ENCODE data around the gene USP2.
"Not testable (repeated sequence)": the region's sequence is repeated elsewhere in the genome, so short reads cannot be mapped to it uniquely, and the experiment has no call there.

Gene USP2

DNA sequence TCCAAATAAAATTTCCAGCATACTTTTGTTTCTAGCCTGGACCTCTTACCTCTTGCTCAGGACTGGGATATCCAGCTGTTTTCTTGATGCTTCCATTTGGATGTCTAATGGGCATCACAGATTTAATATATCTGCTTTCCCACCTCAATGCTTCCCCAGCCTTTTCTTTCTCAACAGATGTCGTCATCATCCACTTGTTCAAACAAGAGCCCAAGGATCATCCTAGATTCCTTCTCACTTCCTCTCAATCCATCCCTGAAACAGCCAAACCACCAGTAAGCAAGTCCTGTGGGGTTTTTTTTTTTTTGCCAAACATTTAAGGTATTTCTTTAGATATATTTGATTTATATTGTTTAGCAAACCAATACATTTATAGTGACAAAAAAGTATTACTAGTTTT lies 29.0 kb upstream of the USP2 start:
- no peak for DNase-seq

DNA sequence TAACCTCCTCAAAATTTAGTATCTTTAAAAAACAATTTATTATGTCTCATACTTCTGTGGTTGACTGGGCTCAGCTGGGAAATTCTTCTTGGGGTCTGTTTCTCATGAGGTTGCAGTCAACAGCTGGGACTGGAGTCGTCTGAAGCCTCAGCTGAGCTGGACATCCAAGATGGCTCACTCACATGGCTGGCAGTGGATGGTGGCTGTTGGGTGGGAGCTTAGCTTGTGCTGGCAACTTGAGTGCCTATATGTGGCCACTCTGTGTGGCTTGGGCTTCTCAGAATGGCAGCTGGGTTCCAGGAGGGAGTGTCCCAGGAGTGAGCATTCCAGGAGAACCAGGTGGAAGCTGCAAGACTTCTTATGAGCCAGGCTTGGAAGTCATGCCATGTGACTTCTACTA lies 28.2 kb upstream of the USP2 start:
- DNase-seq = no peak

GRCh38 chr11:119406005-119406404 lies 24.5 kb upstream of the USP2 start:
- DNase-seq = no peak

DNA sequence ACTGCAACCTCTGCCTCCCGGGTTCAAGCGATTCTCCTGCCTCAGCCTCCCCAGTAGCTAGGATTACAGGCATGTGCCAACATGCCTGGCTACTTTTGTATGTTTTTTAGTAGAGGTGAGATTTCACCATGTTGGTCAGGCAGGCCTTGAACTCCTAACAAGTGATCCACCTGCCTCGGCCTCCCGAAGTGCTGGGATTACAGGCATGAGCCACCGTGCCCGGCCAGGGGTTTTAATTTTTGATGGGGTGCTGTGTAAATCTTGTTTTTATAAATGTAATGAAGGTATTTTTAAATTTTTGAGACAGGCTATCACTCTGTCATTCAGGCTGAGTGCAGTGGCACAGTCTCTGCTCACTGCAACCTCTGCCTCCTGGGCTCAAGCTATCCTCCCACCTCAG lies 24.0 kb upstream of the USP2 start:
- DNase-seq = not testable (repeated sequence)

DNA sequence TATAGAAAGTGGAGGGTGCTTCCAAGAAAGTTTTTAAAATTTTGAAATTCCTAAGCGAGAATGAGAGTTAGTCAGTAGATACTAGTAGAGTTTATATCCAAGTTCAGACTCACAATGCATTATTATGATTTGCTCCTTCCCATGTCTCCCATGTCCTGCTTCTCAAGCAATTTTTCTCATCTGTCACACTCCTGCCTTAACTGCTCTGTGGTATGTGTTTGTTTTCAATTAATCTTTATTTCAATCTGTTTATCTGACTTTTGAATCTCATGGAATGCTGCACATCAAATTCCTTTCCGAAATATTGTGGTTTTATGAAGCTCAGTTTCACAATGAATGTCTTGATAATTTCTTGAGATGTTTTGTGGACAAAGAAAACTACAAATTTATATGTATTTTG lies 23.4 kb upstream of the USP2 start:
- no peak for DNase-seq

GRCh38 chr11:119403021-119403420 lies 21.5 kb upstream of the USP2 start:
- DNase-seq = no peak

GRCh38 chr11:119402470-119402869 lies 21.0 kb upstream of the USP2 start:
- DNase-seq = no peak

- DNase-seq = no peak
Measured at GRCh38 chr11:119400860-119401259, 19.4 kb upstream of the USP2 start.

GRCh38 chr11:119397740-119398139 lies 16.2 kb upstream of the USP2 start:
- no peak for DNase-seq

- no peak for DNase-seq
Measured at GRCh38 chr11:119396835-119397234, 15.3 kb upstream of the USP2 start.

DNA sequence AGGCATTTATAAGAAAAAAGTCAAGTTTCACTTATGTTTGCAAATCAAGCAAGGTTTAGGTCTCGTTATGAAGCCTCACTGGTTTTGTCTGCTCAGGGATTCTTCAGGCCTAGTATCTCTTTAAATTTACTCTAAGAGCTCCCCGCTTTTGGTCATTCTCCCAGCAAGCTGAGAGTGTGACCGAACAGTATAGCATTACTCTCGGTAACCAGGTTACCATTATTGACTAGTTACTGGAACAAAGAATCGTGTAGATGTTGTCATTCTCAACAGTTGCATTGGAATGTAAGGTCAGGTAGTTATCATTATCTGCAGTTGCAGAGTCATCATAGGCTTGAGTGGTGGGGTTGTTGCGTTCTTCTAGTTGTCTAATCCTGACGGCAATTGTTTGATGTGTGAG lies 9.8 kb upstream of the USP2 start:
- no peak for DNase-seq

DNA sequence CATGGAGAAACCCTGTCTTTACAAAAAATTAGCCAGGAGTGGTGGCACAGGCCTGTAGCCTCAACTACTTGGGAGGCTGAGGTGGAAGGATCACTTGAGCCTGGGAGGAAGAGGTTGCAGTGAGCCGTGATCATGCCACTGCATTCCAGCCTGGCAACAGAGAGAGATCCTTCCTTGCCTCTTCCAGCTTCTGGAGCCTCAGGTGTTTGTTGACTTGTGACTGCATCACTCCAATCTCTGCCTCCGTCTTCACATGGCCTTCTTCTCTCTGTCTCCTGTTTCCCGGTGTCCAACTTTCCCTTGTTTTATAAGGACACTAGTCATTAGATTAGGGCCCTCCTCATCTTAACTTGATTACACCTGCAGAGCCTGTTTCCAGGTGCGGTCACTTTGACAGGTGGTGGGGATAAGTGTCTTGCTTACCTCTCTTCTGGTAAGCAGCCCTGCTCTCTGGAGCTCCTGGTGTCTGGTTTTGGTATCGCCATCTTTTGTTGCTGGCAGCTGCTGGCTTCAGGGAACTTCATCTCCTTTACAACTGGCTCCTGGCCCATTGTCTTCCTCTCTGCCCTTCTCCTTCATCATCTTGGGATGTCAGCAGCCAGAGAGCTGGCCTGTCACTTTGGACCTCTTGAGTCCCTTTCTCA lies 8.2 kb upstream of the USP2 start:
- no peak for DNase-seq

DNA sequence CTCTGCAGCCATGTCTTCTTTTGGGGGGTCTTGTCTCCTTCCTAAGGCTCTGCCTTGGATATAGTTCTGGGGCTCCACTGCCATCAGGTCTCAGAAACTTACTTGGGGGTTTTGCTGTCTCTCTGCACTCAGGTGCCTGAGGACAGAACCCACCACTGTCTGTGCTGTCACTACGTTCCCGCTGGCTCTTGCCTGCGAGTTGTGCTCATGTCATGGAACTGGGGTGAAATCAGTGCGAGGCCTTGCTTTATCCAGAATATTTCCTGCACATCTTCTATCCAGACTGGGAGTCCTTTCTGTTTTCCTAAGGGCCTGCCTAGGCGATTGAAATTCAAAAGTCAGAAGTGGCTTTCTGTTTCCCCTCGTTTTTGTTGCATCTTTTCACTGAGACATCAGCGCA lies 6.6 kb upstream of the USP2 start:
- no peak for DNase-seq

GRCh38 chr11:119384332-119384731 lies 2.8 kb upstream of the USP2 start:
- no peak for DNase-seq

GRCh38 chr11:119382513-119382912 lies 1.0 kb upstream of the USP2 start:
- DNase-seq = not testable (repeated sequence)

- DNase-seq = no peak
Measured at GRCh38 chr11:119382101-119382500, 611 bp upstream of the USP2 start.

DNA sequence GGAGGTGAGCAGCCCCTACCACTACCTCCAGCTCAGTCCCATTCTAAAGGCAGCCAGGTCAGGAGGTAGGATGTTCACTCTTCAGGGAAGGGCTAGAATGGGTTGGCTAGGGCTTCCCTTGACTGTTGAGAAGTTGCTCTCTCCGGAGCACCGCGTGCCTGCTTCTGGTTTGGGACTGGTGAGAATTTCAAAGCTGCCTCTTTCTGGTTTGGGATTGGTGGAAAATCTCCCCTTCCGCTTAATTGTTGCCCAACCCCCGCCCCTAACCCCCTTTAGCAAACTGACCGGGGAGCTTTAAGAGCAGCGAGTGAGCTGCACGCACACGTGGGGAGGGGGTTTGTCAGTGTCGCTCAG lies 686 bp downstream of the USP2 start:
- DNase-seq = no peak

- DNase-seq = no peak
Measured at GRCh38 chr11:119380160-119380826, 1.2 kb downstream of the USP2 start.

DNA sequence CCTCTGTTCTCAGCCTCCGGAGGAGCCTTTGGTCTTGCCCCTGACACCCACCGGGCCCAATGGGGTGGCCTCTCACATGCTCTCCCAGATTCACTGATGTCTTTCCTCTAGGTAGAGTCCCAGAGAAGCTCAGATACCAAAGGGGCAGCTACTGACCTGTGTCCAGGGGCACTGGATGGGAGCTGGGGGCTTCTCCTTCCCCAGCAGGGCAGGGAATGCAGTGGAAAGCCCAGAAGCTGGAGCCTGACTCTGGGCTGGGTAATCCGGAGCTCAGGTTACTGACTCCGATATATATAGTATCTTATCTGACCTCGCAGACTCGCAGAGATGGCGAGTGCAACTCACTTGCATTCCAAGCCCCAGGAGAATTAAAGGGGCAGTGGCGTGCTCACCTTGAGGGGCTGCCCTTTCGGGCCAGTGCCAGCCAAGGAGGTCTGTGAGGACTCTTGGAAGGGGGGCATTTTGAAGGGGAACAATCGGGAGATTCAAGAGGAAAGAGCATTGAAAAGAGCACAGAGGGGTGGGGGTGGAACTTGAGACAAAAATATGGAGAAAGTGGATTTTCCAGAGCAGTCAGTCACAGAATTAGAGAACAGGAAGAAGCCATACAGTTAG lies 2.5 kb downstream of the USP2 start:
- DNase-seq = no peak

DNA sequence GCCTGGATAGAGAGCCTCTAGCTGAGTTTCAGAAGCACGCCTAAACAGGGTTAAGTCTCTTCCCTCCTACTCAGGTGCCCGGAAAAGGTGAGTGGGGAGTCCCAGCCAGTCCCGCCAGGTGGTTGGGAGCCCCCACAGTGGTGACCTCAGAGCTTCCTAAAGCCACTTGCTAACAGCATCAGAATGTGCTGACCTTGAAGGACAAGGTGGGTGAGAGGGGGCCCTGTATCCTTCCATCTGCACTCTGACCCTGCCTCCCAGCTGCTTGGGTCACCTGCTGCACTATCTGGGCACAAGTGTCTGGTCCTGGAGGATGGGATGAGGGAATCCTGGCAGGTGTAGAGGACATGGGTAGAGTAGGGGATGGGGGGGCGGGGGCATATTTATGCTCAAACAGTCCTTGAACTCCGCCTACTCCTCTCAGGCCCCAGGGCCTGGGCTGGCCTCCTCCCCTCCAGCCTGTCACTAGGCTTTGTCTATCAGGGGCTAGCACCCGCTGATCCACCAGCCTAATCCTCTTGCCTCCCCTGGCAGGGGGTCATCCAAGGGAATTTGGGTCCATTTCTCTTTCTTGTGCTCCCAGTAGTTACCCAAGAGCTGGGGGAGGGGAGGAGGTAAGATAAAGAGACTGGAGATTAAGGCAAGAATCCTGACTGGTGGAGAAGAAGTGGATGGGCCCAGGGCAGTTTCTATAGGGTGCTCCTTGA lies 3.4 kb downstream of the USP2 start:
- DNase-seq = no peak

DNA sequence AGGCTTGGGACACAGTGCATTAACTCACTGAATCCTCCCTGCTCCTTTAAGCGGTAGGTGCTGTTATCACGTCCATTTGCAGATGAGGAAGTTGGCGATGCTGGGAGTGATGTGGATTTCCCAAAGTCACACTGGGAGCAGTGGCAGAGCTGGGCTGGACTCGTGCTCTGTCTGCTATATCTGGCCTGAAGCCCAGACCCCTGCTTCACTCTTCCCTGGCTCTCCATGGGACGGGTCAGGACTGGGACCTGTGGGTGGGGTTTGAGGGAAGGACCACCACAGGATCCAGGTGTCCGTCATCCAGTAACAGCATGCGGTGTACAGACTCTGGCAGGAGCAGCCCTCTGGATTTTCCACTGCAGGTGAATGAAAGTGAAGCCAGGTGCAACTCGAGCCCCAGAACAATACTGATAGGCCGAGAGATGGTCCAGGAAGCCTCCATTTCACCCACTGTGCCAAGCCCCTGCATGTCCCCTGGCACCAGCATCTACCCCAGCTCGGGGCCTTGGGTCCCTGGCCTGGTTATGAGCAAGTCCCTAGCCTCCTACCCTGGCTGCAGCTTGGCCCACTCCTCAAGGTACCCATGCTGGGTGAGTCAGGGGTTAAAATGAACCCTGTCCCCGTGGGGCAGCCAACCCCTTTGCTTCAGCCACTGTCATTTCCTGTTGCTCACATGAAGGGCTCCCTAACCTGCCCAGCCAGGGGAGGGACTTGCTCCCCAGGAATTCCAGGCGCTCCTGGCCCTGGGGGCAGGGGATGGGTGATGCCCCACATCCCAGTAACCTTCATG lies 4.2 kb downstream of the USP2 start:
- no peak for DNase-seq

- DNase-seq = no peak
Measured at GRCh38 chr11:119376197-119376847, 5.2 kb downstream of the USP2 start.
